ENCODE measurements around the gene DPP3.

The DPP3 gene

DNA sequence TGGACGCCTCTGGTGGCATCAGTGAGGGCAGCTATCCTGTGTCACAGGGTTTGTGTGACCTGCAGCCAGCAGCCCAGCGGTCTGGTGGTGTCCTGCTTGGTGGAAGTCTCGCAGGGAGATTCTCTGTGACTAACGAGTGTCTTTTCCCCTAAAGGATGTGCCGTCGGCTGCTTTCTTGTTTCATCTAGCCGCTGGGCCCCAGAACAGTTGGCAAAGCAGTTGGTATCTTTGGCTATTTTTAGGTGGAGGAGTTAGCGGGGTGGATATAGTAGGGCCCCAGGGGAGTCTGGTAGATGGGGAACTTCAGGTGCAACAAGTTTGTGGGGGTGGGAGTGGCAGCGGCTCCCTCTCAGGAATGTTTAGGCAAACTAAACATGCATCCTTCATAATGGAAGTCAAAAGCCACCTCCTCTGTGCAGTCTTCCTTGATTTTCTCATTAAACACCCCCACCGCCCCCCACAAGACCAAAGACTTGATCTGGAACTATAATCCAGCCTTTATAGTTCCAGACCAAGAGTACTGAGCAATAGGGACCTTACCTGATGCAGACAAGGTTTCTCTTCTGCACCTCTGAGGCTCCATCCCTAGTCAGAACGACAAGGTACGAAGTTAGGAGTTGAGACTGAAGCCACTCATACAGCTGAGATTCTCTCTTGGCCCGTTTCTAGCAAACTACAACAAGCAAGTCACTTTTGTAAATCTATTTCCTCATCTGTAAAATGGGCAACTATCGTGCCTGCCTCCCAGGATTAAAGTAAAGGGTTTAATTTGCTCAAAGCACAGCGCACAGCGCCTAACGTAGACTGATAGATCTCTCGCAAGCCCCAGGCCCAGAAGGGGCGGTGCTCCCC lies 14.6 kb upstream of the DPP3 start:
- no peak for DNase-seq

GRCh38 chr11:66466225-66467033 lies 13.8 kb upstream of the DPP3 start, which contains the start of gene PELI3:
PELI3 (plus strand) TSS chr11:66466905; CDS start chr11:66468129, 1,224 bp downstream.
- peak; percentile 98 for DNase-seq

- no peak for DNase-seq
Measured at GRCh38 chr11:66467034-66467659, 13.1 kb upstream of the DPP3 start.

GRCh38 chr11:66467756-66468155 lies 12.5 kb upstream of the DPP3 start:
- no peak for DNase-seq

DNA sequence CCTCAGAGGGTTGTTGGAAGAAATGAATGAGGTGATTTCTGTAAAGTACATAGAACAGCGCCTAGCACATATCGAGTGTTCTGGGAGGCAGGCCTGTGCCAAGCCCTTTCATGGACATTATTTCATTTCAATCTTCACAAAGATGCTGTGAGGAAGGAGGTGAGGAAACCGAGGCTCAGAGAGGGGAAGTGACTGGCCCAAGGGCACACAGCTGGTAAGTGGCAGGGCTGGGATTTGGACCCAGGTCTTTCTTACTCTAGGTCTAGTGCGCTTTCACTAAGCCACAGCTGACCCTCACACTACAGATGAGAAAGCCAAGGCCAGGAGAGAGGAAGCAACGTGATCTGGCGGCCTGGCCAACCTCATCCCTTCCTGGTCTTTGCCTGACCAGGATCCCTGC lies 11.5 kb upstream of the DPP3 start:
- DNase-seq = no peak

GRCh38 chr11:66469441-66469840 lies 10.8 kb upstream of the DPP3 start:
- no peak for DNase-seq

DNA sequence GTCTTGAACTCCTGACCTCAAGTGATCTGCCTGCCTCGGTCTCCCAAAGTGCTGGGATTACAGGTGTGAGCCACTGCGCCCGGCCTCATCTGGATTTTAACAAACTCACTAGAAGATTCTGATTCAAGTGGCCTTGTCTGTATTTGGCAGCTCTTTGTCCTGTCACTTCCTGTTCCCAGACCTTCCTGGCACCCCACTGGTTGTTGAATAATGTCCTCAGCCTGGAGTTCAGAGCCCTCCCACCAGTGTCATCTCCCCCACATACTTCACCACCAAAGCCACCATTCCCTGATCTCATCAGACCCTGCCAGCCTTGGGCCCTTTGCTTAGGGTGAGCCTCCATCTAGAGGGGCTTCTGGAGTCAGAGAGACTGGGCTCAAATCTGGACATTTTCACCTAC lies 10.2 kb upstream of the DPP3 start:
- no peak for DNase-seq

DNA sequence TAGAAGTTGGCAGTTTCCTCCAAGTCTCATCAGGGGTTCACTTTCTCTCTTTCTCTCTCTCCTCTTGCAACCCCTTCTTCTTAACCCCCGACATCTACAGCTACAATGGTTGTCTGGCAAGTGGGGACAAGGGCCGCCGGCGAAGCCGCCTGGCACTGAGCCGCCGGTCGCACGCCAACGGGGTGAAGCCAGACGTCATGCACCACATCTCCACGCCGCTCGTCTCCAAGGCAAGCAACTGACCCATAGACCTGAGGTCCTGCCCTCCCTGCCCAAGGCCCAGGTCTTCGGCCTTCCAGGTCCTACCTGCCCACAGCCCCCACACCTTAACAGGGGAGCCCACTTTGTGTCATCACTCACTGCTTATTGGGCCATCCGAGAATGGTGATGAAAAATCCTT lies 9.1 kb upstream of the DPP3 start:
- DNase-seq = no peak

GRCh38 chr11:66472054-66472453 lies 8.2 kb upstream of the DPP3 start:
- no peak for DNase-seq

DNA sequence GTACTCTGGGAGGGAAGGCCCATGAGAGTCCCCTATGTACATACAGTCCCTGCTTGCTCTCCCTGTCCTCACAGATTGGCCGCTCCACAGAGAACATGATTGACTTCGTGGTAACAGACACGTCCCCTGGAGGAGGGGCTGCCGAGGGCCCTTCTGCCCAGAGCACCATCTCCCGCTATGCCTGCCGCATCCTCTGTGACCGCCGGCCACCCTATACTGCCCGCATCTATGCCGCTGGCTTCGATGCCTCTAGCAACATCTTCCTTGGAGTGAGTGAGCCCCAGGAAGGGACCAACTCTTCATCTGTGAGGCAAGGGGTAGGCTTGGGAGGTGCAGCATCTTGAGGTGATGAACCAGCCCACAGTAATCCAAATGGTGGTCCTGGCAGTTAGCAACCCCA lies 7.1 kb upstream of the DPP3 start:
- DNase-seq = no peak

DNA sequence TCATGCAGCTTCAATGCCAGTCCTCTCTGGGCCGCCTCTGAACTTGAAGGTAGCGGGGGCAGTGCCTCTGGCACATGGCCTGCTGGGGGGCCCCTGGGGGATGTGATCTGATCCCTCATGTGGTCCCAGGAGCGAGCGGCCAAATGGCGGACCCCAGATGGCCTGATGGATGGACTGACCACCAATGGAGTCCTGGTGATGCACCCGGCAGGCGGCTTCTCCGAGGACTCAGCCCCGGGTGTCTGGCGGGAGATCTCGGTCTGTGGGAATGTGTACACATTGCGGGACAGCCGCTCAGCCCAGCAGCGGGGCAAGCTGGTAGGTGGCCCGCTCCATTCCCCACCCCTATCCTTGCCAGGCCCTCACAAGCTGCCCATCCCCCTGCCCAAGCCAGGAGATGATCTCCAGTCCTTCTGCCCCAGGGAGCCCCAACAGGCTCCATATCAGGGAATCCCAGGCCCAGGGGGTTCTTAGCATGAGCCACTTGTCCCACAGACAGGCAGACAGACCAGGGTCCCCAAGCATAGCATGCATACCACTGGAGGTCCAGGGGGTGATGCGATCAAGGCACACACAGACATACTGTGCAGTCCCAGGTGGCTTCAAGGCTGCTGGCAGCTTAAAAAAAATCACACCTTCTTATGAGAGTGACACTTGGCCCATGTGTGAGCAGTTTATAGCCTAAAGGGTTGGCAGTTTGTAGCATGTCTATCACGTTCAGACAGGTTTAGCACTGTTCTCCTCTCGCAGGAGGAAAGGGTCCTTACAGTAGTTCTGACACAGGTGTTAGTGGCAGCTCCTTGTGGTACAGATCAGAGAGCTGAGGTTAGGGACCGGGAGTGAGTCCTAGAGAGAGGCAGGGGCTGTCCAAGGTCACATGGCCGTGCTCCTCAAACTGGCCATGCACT lies 6.4 kb upstream of the DPP3 start:
- DNase-seq = no peak

GRCh38 chr11:66475349-66476172 lies 4.7 kb upstream of the DPP3 start:
- no peak for DNase-seq

DNA sequence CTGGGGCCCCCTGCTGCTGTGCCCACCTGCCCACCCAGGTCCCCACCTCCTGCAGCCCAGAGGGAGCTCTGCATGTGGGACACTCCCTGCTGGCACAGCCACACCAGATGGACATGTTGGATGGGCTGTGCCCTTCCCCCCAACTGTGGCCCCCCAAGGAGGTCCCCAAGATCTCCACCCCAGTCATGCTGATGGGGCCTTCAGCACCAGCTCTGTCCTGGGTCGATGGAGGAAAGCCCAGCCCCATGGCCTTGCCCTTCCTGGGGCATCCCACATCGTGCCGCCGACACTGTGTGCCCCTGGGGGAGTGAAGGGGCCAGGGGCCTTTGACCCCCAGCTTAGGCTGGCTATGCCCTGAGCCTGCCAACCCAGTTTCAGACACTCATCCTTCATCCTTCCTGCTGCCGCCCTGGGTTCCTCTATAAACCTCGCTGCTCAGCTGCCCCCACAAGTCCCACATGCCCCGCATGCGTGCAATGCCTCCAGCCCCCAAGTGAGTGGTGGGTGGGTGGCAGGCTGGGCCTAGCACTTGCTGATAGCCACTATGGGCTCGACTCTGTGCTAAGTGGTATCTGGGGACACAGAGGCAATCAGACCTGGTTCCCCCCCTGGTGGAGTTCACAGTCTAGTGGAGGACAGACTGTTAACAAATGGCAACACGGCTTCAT lies 3.9 kb upstream of the DPP3 start:
- DNase-seq = no peak

GRCh38 chr11:66476841-66477251 lies 3.4 kb upstream of the DPP3 start:
- DNase-seq = no peak

DNA sequence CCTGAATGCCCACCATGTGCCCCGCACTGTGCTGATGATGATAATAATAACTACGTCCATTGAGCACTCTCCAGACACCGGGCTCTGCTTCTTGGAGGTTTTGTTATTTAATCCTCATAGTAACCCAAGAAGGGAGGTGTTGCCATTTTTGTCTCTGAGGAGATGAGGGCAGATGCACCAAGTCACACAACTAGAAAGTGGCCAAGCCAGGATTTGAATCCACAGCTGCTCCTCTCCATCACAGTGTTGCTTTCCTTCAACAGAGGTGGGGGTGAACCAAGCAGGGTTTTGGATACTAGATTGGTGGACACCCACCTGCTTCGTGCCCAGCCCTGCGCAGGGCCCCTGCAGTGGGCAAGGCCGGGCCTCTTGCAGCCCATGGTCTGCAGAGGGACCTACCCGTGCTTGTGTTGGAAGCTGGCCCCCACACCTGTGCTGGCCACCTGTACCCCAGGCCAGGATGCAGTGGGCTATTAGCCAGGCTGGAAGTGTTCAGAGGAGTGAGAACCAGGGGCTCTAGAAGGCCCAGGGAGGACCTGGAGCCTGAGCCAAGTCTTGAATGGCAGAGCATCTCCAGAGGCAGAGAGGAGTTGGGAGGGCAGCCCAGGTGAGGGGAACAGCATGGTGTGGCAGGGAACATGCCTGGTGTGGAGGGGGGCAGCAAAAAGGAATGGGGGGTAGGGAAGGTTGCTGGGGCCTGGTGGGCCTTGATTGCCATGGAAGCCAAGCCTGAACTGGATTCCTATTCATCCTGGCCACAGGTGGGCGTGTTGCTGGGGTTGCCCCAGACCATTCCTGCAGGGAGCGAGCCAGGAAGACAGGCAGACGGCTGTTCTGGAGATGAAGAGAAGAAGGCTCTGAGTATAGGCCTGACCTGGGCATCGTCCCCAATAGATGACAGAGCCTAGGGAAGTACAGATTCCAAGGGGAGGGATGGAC lies 2.7 kb upstream of the DPP3 start:
- no peak for DNase-seq

- DNase-seq = peak; percentile 67
Measured at GRCh38 chr11:66478729-66479393, 1.4 kb upstream of the DPP3 start.

DNA sequence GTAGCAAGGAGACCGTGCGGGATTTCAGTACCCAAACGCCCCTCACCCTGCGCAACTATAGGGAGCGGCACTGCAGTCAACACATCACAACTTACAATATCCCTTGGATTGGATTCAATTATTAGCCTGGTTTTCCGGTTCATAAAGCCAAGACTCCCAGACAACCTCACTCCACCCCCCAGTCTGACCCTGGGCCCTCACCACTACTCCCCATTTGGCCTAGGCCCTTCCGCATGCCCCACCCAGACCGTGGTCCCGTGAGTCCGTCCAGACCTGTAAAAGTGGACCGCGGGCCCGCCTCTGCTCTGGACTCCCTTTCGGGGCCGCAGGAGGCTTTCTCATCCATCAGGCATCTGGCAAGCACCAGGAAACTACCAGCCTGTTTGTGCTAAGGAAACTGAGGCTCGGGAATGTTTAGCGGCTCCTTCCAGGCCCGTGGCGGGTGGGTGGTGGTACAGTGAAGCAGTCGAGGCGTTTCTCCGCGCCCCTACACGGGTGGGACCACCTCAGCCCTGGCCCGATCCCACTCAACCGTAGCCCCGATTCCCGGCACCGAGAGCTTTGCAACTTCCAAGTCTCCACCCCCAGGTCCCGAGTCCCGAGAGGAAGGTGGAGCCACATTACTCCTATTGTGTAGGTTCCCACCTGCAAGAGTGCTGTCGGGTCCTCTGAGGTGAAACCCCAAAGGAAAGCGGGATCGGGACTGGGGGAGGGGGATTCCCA lies 679 bp upstream of the DPP3 start:
- no peak for DNase-seq

GRCh38 chr11:66484806-66485380 lies 4.7 kb downstream of the DPP3 start:
- no peak for DNase-seq
